A673 (cell line): ENCODE data around the gene TRAF4. TPM values are rescaled to one million over a fixed set of nuclear protein-coding genes. Genes with fewer than 3 reads are reported as not detected.

Source experiments
- BruUV-seq: library from RNA; stranded (reverse); fragments of 400-500 nt; replicated peaks from 2 replicates; lab custom pipeline; 2021; lab: Mats Ljungman, UMichigan
- CTCF ChIA-PET: fragments of 300-600 bp; sonication (Branson Sonifier 250); formaldehyde crosslinking; loops from one replicate; lab custom pipeline; 2022; ENCODE audit warnings: antibody characterized with exemption; lab: Charles Lee
- POLR2A ChIA-PET: fragments of 300-600 bp; sonication (Branson Sonifier 250); formaldehyde crosslinking; loops from one replicate; lab custom pipeline; 2022; ENCODE audit warnings: antibody characterized with exemption; ENCODE audit not compliant: low non-redundant PET; lab: Charles Lee
- DNase-seq: peaks from one replicate; pipeline ENCODE4 v3.0.0-alpha.2; 2015; ENCODE audit warnings: low spot score
- H3K27ac ChIP-seq: fragments of 200-600 bp; sonication (generic); 2 replicates; pipeline ENCODE4 v1.5.1; 2016; ENCODE audit warnings: mixed run types, low read depth, mild to moderate bottlenecking, mixed read lengths, antibody characterized with exemption, low read length; ENCODE audit not compliant: poor library complexity, severe bottlenecking
- H3K27me3 ChIP-seq: fragments of 200-600 bp; sonication (generic); replicated peaks from 2 replicates; pipeline ENCODE4 v1.6.1; 2017; ENCODE audit warnings: mixed run types, low read depth, mild to moderate bottlenecking, mixed read lengths, antibody characterized with exemption, low read length; ENCODE audit not compliant: insufficient read depth, poor library complexity
- H3K36me3 ChIP-seq: fragments of 200-600 bp; sonication (generic); 2 replicates; pipeline ENCODE4 v1.6.1; 2016; ENCODE audit warnings: mixed run types, mild to moderate bottlenecking, mixed read lengths, antibody characterized with exemption, low read length; ENCODE audit not compliant: insufficient read depth, poor library complexity, severe bottlenecking
- H3K4me1 ChIP-seq: fragments of 200-600 bp; sonication (generic); 2 replicates; pipeline ENCODE4 v1.6.1; 2017; ENCODE audit warnings: mixed run types, mild to moderate bottlenecking, mixed read lengths, antibody characterized with exemption, low read length; ENCODE audit not compliant: insufficient read depth, poor library complexity, severe bottlenecking
- H3K4me3 ChIP-seq: fragments of 200-600 bp; sonication (generic); 2 replicates; pipeline ENCODE4 v1.5.1; 2016; ENCODE audit warnings: low read depth, mixed run types, mild to moderate bottlenecking, mixed read lengths, low read length; ENCODE audit not compliant: poor library complexity, severe bottlenecking
- H3K9me3 ChIP-seq: fragments of 200-600 bp; sonication (generic); 2 replicates; pipeline ENCODE4 v1.6.1; 2016; ENCODE audit warnings: mixed run types, low read depth, mild to moderate bottlenecking, mixed read lengths, antibody characterized with exemption, low read length; ENCODE audit not compliant: poor library complexity, severe bottlenecking
- CTCF ChIP-seq: fragments of 300-800, 200-600 bp; sonication (generic); conservative IDR thresholded peaks from 2 replicates; pipeline ENCODE4 v1.5.1; 2017; ENCODE audit warnings: low read depth, mild to moderate bottlenecking, antibody characterized with exemption, low read length, moderate library complexity, mixed read lengths
- EZH2 ChIP-seq: fragments of 200-600 bp; sonication (generic); IDR thresholded peaks from 2 replicates; pipeline ENCODE4 v1.6.1; 2017; ENCODE audit warnings: borderline replicate concordance, low read depth, mild to moderate bottlenecking, mixed read lengths, antibody characterized with exemption, low read length; ENCODE audit not compliant: poor library complexity, severe bottlenecking
- intact Hi-C: fragments of 100-400 bp; cut with micrococcal nuclease; formaldehyde crosslinking; loops from one replicate; pipeline ENCODE4 v1.10.0; 2022; ENCODE audit not compliant: unreplicated experiment
- total RNA-seq: library from RNA; stranded (reverse); gene quantifications from 2 replicates; pipeline ENCODE4 v1.2.3, GENCODE V29; 2021

Gene TRAF4
- total RNA-seq, 1 experiment from 2014 or later, result 128 TPM

- DNase-seq, result no peak
- TF ChIP-seq EZH2 (no peak), CTCF (no peak)
- Histone ChIP-seq H3K27ac (peak overlapping the region; percentile 79), H3K4me1 (peaks cover 48% of the 10 kb centered on the region), H3K9me3 (no peaks in the 10 kb centered on the region), H3K27me3 (no peaks in the 10 kb centered on the region), H3K36me3 (peaks cover 50% of the 10 kb centered on the region), H3K4me3 (no peak overlapping the region)
- BruUV-seq, result no TSS peak
- CTCF ChIA-PET, result interaction anchor here (1.0 to 3.4 kb wide), 2 partner anchors 26 to 39 kb away, joined by 3 to 82 read pairs; no protein-coding TSS in a partner anchor
- intact Hi-C loops, result loop anchor here (2.0 to 5.0 kb wide), 2 partner anchors 173 to 192 kb away; partner anchors contain the start of gene FLOT2
- POLR2A ChIA-PET, result no interaction called here
These were observed 19.2 kb upstream of the TRAF4 start for GRCh38 chr17:28724500-28725165.

DNA sequence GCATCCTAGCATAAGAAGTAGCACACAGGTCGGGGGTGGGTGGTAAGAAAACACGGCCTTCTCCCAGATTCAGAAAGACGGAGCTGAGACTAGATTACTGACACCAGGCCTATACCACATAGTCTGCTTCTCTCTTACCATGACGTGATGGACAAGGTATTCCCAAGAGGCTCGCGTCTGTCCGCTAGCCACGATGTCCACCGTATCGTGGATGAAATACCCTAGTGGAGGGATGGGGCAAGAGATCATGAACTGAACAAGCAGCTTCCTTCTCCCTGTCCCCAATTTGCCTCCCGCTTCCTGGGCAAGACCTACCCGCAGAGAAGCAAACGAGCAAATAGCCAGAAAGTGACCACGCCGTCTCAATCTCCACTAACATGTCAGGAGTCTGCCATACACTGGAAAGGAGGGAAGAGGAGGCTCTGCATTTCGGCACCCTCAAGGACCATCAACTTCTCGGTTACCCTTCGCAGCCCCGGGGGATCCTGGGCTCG is 18.6 kb upstream of the TRAF4 start:
- CTCF ChIA-PET, result interaction anchor here (1.0 to 3.4 kb wide), 4 partner anchors 23 to 188 kb away, joined by 3 to 82 read pairs (median 8); no protein-coding TSS in a partner anchor
- H3K9me3 ChIP-seq, result no peaks in the 10 kb centered on the region
- H3K36me3 ChIP-seq, result peaks cover 49% of the 10 kb centered on the region
- peak overlapping the region; percentile 59 for H3K4me3 ChIP-seq
- peak; percentile 76 for DNase-seq
- no peaks in the 10 kb centered on the region for H3K27me3 ChIP-seq
- BruUV-seq, result TSS peak; percentile 55
- POLR2A ChIA-PET, result interaction anchor here (0.7 kb wide), 1 partner anchor 36 kb away, joined by 3 read pairs; no protein-coding TSS in a partner anchor
- intact Hi-C loops, result loop anchor here (2.0 to 5.0 kb wide), 2 partner anchors 172 to 192 kb away; partner anchors contain the start of gene FLOT2
- H3K27ac ChIP-seq, result peak overlapping the region; percentile 79
- peaks cover 48% of the 10 kb centered on the region for H3K4me1 ChIP-seq
- TF ChIP-seq CTCF (no peak), EZH2 (no peak)

- DNase-seq, result peak; percentile 80
- no peaks in the 10 kb centered on the region for H3K27me3 ChIP-seq
- peaks cover 44% of the 10 kb centered on the region for H3K36me3 ChIP-seq
- no TSS peak for BruUV-seq
- H3K9me3 ChIP-seq, result no peaks in the 10 kb centered on the region
- H3K27ac ChIP-seq, result peak overlapping the region; percentile 79
- peaks cover 48% of the 10 kb centered on the region for H3K4me1 ChIP-seq
- POLR2A ChIA-PET, result interaction anchor here (0.6 to 0.7 kb wide), 2 partner anchors 35 to 198 kb away, joined by 3 read pairs; no protein-coding TSS in a partner anchor
- intact Hi-C loops, result loop anchor here (2.0 to 5.0 kb wide), 4 partner anchors 25 to 391 kb away; partner anchors contain the start of gene FLOT2
- TF ChIP-seq CTCF, result no peak
- TF ChIP-seq EZH2, result no peak
- H3K4me3 ChIP-seq, result peak overlapping the region; percentile 59
- CTCF ChIA-PET, result interaction anchor here (0.5 to 3.4 kb wide), 14 partner anchors 20 to 419 kb away, joined by 3 to 82 read pairs (median 11); no protein-coding TSS in a partner anchor
These were observed 18.1 kb upstream of the TRAF4 start for GRCh38 chr17:28725660-28726225.
